Fibroblast of skin of left biceps (primary cell): ENCODE measurements around the gene FEM1A.
"Not testable (repeated sequence)": the region's sequence is repeated elsewhere in the genome, so short reads cannot be mapped to it uniquely, and the experiment has no call there.

Experiments
- DNase-seq, 2 experiments: peaks; one replicate each; pipeline ENCODE4 v3.0.0-alpha.2; 2013; ENCODE audit warnings: low read depth in 2 of 2

FEM1A gene

GRCh38 chr19:4791183-4792018 lies at the start of gene FEM1A:
TSS of gene FEM1A (plus strand) at chr19:4791734. CDS start at chr19:4791855, 121 bp downstream.
- DNase-seq, result peak; percentile 100

- DNase-seq, result no peak
Observed at GRCh38 chr19:4742723-4743646, 48.5 kb upstream of the FEM1A start.

GRCh38 chr19:4744451-4745174 lies 46.9 kb upstream of the FEM1A start:
- peak; percentile 61 to 69 for DNase-seq

GRCh38 chr19:4745175-4745574 lies 46.4 kb upstream of the FEM1A start:
- not testable (repeated sequence) for DNase-seq

GRCh38 chr19:4745986-4746385 lies 45.5 kb upstream of the FEM1A start:
- no peak for DNase-seq

- no peak for DNase-seq
Observed at GRCh38 chr19:4748185-4748584, 43.3 kb upstream of the FEM1A start.

GRCh38 chr19:4748589-4748988 lies 42.9 kb upstream of the FEM1A start:
- no peak for DNase-seq

- no peak for DNase-seq
Observed at GRCh38 chr19:4749870-4750590, 41.5 kb upstream of the FEM1A start.

GRCh38 chr19:4754248-4754647 lies 37.3 kb upstream of the FEM1A start:
- no peak for DNase-seq

- no peak for DNase-seq
Observed at GRCh38 chr19:4755459-4755858, 36.1 kb upstream of the FEM1A start.

- no peak for DNase-seq
Observed at GRCh38 chr19:4758082-4758481, 33.5 kb upstream of the FEM1A start.

- no peak for DNase-seq
Observed at GRCh38 chr19:4758659-4759058, 32.9 kb upstream of the FEM1A start.

GRCh38 chr19:4759388-4760284 lies 31.9 kb upstream of the FEM1A start:
- DNase-seq, result peak; percentile 35 to 36

- DNase-seq, result no peak
Observed at GRCh38 chr19:4760285-4760650, 31.3 kb upstream of the FEM1A start.

- no peak for DNase-seq
Observed at GRCh38 chr19:4763021-4763420, 28.5 kb upstream of the FEM1A start.

GRCh38 chr19:4764393-4764660 lies 27.2 kb upstream of the FEM1A start:
- no peak for DNase-seq

GRCh38 chr19:4768934-4769777 lies 22.4 kb upstream of the FEM1A start:
- peak; percentile 58 to 61 for DNase-seq

GRCh38 chr19:4772566-4772965 lies 19.0 kb upstream of the FEM1A start:
- DNase-seq, result no peak

- DNase-seq, result no peak
Observed at GRCh38 chr19:4773047-4773640, 18.4 kb upstream of the FEM1A start.
